Measurements from ENCODE around the gene CYTH1. TPM values are rescaled to one million over a fixed set of nuclear protein-coding genes. Genes with fewer than 3 reads are reported as not detected.

CYTH1 gene
- total and polyA plus RNA-seq, 4 donors = 15.4 to 32.1 (median 20.6) TPM

DNA sequence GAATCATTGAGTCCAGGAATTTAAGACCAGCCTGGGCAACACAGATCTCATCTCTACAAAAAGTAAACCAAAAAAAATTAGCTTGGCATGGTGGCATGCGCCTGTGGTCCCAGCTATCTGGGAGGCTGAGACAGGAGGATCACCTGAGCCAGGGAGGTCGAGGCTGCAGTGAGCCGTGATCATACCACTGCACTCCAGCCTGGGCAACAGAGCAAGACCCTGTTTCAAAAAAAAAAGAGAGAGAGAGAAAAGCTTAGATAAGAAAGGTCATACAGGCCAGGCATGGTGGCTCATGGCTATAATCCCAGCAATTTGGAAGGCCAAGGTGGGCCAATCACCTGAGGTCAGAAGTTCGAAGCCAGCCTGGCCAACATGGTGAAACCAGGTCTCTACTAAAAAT is 141.4 kb downstream of the CYTH1 start:
- H3K4me1 ChIP-seq (ENCODE audit: control insufficient read depth in 4 of 4, insufficient read depth in 4 of 4, low read length in 3 of 4) = no peaks in the 10 kb centered on the region
- H3K27me3 ChIP-seq (ENCODE audit: control insufficient read depth in 4 of 4, insufficient read depth in 4 of 4, low read length in 3 of 4) = no peaks in the 10 kb centered on the region
- no peak overlapping the region for H3K4me3 ChIP-seq (ENCODE audit: low read depth in 1 of 3, low read length in 3 of 3)
- TF ChIP-seq JUND (IDR thresholded peaks at IDR 0.05) (no peak), SP1 (IDR thresholded peaks at IDR 0.05) (no peak), YY1 (IDR thresholded peaks at IDR 0.05) (no peak), RXRA (IDR thresholded peaks at IDR 0.05) (no peak), HNF4A (conservative IDR thresholded peaks at IDR 0.05) (no peak), HNF4G (IDR thresholded peaks at IDR 0.05) (no peak), FOXA1 (IDR thresholded peaks at IDR 0.05) (no peak)
- TF ChIP-seq, protein P1, sequence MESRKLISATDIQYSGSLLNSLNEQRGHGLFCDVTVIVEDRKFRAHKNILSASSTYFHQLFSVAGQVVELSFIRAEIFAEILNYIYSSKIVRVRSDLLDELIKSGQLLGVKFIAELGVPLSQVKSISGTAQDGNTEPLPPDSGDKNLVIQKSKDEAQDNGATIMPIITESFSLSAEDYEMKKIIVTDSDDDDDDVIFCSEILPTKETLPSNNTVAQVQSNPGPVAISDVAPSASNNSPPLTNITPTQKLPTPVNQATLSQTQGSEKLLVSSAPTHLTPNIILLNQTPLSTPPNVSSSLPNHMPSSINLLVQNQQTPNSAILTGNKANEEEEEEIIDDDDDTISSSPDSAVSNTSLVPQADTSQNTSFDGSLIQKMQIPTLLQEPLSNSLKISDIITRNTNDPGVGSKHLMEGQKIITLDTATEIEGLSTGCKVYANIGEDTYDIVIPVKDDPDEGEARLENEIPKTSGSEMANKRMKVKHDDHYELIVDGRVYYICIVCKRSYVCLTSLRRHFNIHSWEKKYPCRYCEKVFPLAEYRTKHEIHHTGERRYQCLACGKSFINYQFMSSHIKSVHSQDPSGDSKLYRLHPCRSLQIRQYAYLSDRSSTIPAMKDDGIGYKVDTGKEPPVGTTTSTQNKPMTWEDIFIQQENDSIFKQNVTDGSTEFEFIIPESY (IDR thresholded peaks at IDR 0.05) = no peak
- TF ChIP-seq, protein P2, sequence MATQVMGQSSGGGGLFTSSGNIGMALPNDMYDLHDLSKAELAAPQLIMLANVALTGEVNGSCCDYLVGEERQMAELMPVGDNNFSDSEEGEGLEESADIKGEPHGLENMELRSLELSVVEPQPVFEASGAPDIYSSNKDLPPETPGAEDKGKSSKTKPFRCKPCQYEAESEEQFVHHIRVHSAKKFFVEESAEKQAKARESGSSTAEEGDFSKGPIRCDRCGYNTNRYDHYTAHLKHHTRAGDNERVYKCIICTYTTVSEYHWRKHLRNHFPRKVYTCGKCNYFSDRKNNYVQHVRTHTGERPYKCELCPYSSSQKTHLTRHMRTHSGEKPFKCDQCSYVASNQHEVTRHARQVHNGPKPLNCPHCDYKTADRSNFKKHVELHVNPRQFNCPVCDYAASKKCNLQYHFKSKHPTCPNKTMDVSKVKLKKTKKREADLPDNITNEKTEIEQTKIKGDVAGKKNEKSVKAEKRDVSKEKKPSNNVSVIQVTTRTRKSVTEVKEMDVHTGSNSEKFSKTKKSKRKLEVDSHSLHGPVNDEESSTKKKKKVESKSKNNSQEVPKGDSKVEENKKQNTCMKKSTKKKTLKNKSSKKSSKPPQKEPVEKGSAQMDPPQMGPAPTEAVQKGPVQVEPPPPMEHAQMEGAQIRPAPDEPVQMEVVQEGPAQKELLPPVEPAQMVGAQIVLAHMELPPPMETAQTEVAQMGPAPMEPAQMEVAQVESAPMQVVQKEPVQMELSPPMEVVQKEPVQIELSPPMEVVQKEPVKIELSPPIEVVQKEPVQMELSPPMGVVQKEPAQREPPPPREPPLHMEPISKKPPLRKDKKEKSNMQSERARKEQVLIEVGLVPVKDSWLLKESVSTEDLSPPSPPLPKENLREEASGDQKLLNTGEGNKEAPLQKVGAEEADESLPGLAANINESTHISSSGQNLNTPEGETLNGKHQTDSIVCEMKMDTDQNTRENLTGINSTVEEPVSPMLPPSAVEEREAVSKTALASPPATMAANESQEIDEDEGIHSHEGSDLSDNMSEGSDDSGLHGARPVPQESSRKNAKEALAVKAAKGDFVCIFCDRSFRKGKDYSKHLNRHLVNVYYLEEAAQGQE (IDR thresholded peaks at IDR 0.05) = no peak
- TF ChIP-seq, protein P3, sequence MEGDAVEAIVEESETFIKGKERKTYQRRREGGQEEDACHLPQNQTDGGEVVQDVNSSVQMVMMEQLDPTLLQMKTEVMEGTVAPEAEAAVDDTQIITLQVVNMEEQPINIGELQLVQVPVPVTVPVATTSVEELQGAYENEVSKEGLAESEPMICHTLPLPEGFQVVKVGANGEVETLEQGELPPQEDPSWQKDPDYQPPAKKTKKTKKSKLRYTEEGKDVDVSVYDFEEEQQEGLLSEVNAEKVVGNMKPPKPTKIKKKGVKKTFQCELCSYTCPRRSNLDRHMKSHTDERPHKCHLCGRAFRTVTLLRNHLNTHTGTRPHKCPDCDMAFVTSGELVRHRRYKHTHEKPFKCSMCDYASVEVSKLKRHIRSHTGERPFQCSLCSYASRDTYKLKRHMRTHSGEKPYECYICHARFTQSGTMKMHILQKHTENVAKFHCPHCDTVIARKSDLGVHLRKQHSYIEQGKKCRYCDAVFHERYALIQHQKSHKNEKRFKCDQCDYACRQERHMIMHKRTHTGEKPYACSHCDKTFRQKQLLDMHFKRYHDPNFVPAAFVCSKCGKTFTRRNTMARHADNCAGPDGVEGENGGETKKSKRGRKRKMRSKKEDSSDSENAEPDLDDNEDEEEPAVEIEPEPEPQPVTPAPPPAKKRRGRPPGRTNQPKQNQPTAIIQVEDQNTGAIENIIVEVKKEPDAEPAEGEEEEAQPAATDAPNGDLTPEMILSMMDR (IDR thresholded peaks at IDR 0.05; ENCODE audit: low read depth, low read length, missing input control) = no peak
- no peak overlapping the region for H3K9ac ChIP-seq (ENCODE audit: low read depth in 1 of 2, low read length in 2 of 2)
- no peaks in the 10 kb centered on the region for H3K9me3 ChIP-seq (ENCODE audit: control insufficient read depth in 4 of 4, low read length in 3 of 4)
- no peak overlapping the region for H3K27ac ChIP-seq (ENCODE audit: low read depth in 1 of 2, low read length in 2 of 2)
- no peak for DNase-seq (ENCODE audit: low spot score)
- no peaks in the 10 kb centered on the region for H3K36me3 ChIP-seq (ENCODE audit: control insufficient read depth in 4 of 4, insufficient read depth in 3 of 4, low read depth in 1 of 4, low read length in 3 of 4)
- 72% methylated on average over 4 of the region's 4 CpGs for WGBS

DNA sequence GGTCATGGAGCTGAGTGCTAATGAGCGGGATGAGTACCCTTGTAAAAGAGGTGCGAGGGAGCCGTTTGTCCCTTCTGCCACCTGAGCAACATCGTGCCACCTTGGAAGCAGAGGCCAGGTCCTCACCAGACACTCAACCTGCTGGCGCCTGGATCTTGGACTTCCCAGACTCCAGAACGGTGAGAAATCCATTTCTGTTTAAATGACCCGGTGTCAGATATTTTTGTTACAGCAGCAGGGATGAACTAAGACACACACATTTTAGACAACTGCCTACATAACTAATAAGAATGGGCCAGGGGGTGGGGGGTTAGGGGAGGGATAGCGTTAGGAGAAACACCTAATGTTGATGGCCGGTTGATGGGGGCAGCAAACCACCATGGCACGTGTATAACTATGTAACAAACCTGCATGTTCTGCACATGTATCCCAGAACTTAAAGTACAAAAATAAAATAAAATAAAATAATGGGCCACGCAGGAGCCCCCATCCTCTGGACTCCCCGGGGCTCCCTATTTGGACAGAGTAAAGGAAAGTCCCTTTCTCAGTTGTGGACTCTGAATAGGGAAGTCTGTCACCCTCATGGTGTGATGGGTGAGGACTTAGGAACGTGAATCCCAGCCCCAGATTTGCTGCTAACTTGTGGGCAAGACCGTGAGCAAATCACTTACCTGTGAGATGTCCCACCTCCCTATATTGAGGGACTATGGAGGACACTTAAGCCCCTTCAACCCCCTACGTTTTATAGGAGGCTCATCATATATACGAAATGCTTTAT is 144.2 kb downstream of the CYTH1 start:
- H3K36me3 ChIP-seq (ENCODE audit: control insufficient read depth in 4 of 4, insufficient read depth in 3 of 4, low read depth in 1 of 4, low read length in 3 of 4) = no peaks in the 10 kb centered on the region
- TF ChIP-seq, protein P1 (IDR thresholded peaks at IDR 0.05) = no peak
- TF ChIP-seq YY1 (IDR thresholded peaks at IDR 0.05) (no peak), EGR1 (IDR thresholded peaks at IDR 0.05; ENCODE audit: low read depth in 2 of 2) (no peak), FOXA1 (IDR thresholded peaks at IDR 0.05) (no peak), RAD21 (IDR thresholded peaks at IDR 0.05) (no peak), HNF4G (IDR thresholded peaks at IDR 0.05) (no peak), RXRA (IDR thresholded peaks at IDR 0.05) (no peak), TAF1 (conservative IDR thresholded peaks at IDR 0.05) (no peak), JUND (IDR thresholded peaks at IDR 0.05) (no peak), FOXA2 (IDR thresholded peaks at IDR 0.05) (no peak), GABPA (IDR thresholded peaks at IDR 0.05 in 1 of 2, conservative IDR thresholded peaks at IDR 0.05 in 1 of 2) (no peak), HNF4A (conservative IDR thresholded peaks at IDR 0.05) (no peak), SP1 (IDR thresholded peaks at IDR 0.05) (no peak)
- TF ChIP-seq, protein P4, sequence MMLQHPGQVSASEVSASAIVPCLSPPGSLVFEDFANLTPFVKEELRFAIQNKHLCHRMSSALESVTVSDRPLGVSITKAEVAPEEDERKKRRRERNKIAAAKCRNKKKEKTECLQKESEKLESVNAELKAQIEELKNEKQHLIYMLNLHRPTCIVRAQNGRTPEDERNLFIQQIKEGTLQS (IDR thresholded peaks at IDR 0.05) = no peak
- TF ChIP-seq, protein P3 (IDR thresholded peaks at IDR 0.05; ENCODE audit: low read depth, low read length, missing input control) = no peak
- H3K4me1 ChIP-seq (ENCODE audit: control insufficient read depth in 4 of 4, insufficient read depth in 4 of 4, low read length in 3 of 4) = no peaks in the 10 kb centered on the region
- DNase-seq (ENCODE audit: low spot score) = no peak
- H3K27ac ChIP-seq (ENCODE audit: low read depth in 1 of 2, low read length in 2 of 2) = no peak overlapping the region
- no peak overlapping the region for H3K9ac ChIP-seq (ENCODE audit: low read depth in 1 of 2, low read length in 2 of 2)
- no peak overlapping the region for H3K4me3 ChIP-seq (ENCODE audit: low read depth in 1 of 3, low read length in 3 of 3)
- no peaks in the 10 kb centered on the region for H3K9me3 ChIP-seq (ENCODE audit: control insufficient read depth in 4 of 4, low read length in 3 of 4)
- no peaks in the 10 kb centered on the region for H3K27me3 ChIP-seq (ENCODE audit: control insufficient read depth in 4 of 4, insufficient read depth in 4 of 4, low read length in 3 of 4)
- WGBS = 89% methylated on average over 16 of the region's 16 CpGs
